K562 (cell line): ENCODE results near the gene GLUD1. TPM values are rescaled to one million over a fixed set of nuclear protein-coding genes. Genes with fewer than 3 reads are reported as not detected.

Experiments used
- ARID4B ChIP-seq: sonication (generic); formaldehyde crosslinking; IDR thresholded peaks from 2 replicates; pipeline ENCODE4 v1.8.0; 2022; ENCODE audit warnings: mild to moderate bottlenecking, missing genetic modification reagents
- CUX1 ChIP-seq: fragments of 200-800 bp; sonication (Bioruptor generic); IDR thresholded peaks from 2 replicates; pipeline ENCODE4 v1.6.1; 2016; ENCODE audit warnings: missing genetic modification characterization, missing compliant biosample characterization
- JUNB ChIP-seq: fragments of 450-650 bp; formaldehyde crosslinking; conservative IDR thresholded peaks from 2 replicates; pipeline ENCODE4 v1.4.0; 2020; ENCODE audit warnings: mild to moderate bottlenecking
- LARP7 ChIP-seq: fragments of 450-650 bp; IDR thresholded peaks from 2 replicates; pipeline ENCODE4 v1.6.1; 2016
- PHB ChIP-seq: fragments of 250-450 bp; sonication (Bioruptor Pico); IDR thresholded peaks from 2 replicates; pipeline ENCODE4 v1.5.0; 2021
- POLR2AphosphoS5 ChIP-seq: IDR thresholded peaks from 2 replicates; pipeline ENCODE4 v1.6.1; 2011; ENCODE audit warnings: mild to moderate bottlenecking, low read depth, low read length, moderate library complexity; ENCODE audit not compliant: control insufficient read depth, insufficient read depth
- UBTF ChIP-seq, 2 experiments: IDR thresholded peaks; 2 replicates each; pipeline ENCODE4 v1.6.1; 2012; ENCODE audit warnings: improper control_type of control experiment in 2 of 2, low read depth in 2 of 2, low read length in 2 of 2, borderline replicate concordance in 1 of 2
- ZBTB49 ChIP-seq: sonication (generic); formaldehyde crosslinking; IDR thresholded peaks from 2 replicates; pipeline ENCODE4 v1.8.0; 2022; ENCODE audit warnings: missing genetic modification reagents, mild to moderate bottlenecking, borderline replicate concordance
- ZNF655 ChIP-seq: fragments of 250-450 bp; sonication (Bioruptor Pico); IDR thresholded peaks from 2 replicates; pipeline ENCODE4 v1.5.0; 2021
- polyA plus RNA-seq, 8 experiments: library from polyadenylated mRNA; depleted of rRNA in 4 of 8; stranded (reverse) in 5 of 8; unstranded in 3 of 8; fragments of >200 nt; fragmentation: Nextera tagmentation in 2 of 8; fragmentation: Illumina TruSeq in 1 of 8; extraction: Ambion mirVana in 2 of 8; extraction: Trizol in 1 of 8; gene quantifications; 2 replicates each; pipeline versions ENCODE4 v1.2.1 to v1.2.3, GENCODE V29; 2011 to 2014; ENCODE audit warnings: inconsistent platforms in 1 of 8, missing spikeins in 1 of 8
- total RNA-seq, 7 experiments: library from RNA; depleted of rRNA in 6 of 7; stranded (reverse); fragments of >200 nt in 6 of 7; fragmentation: Illumina TruSeq in 2 of 7; extraction: Trizol in 2 of 7; gene quantifications; 2 replicates each; pipeline versions ENCODE4 v1.2.1 to v1.2.3, GENCODE V29; 2011 to 2021; ENCODE audit warnings: low replicate concordance in 1 of 7

GLUD1 gene
- total and polyA plus RNA-seq, 9 of the 15 experiments (the other 6 are each of a cell fraction or from before 2014, with no cell fraction given), result 21.9 to 92.0 (median 76.3) TPM

- TF ChIP-seq CUX1 (CRISPR knock-in tag) (no peak), ARID4B (CRISPR knock-in tag) (no peak), PHB (CRISPR knock-in tag) (no peak), JUNB (no peak), ZBTB49 (CRISPR knock-in tag) (no peak), LARP7 (no peak), POLR2AphosphoS5 (peak; percentile 53), ZNF655 (CRISPR knock-in tag) (no peak), UBTF (IDR thresholded peaks at IDR 0.05; ENCODE audit: borderline replicate concordance in 1 of 2, low read depth in 2 of 2, low read length in 2 of 2) (0 out of 4 replicates have a peak, but pooled peaks of 1 of the 2 experiments have one; percentile 35)
Measured at GRCh38 chr10:87093632-87094372, 841 bp downstream of the GLUD1 start (continued).
